Panc1 (cell line): Measurements from ENCODE around the gene NCAPD2. TPM values are rescaled to one million over a fixed set of nuclear protein-coding genes. Genes with fewer than 3 reads are reported as not detected.
"Not testable (repeated sequence)": the region's sequence is repeated elsewhere in the genome, so short reads cannot be mapped to it uniquely, and the experiment has no call there.

Experiments
- ATAC-seq: fragments of 200-7000 bp; cut with Tn5 transposase; 2 replicates; pipeline ENCODE4 v1.9.1; 2020; ENCODE audit warnings: mild to moderate bottlenecking, moderate library complexity
- BruUV-seq: library from RNA; stranded (reverse); fragments of 400-500 nt; replicated peaks from 2 replicates; lab custom pipeline; 2021; lab: Mats Ljungman, UMichigan
- CTCF ChIA-PET: fragments of 300-600 bp; sonication (Branson Sonifier 250); formaldehyde crosslinking; loops from one replicate; lab custom pipeline; 2022; ENCODE audit warnings: antibody characterized with exemption; lab: Charles Lee
- POLR2A ChIA-PET: fragments of 300-600 bp; sonication (Branson Sonifier 250); formaldehyde crosslinking; loops from one replicate; lab custom pipeline; 2022; ENCODE audit warnings: antibody characterized with exemption; lab: Charles Lee
- DNase-seq: peaks from one replicate; pipeline ENCODE4 v3.0.0-alpha.2; 2010; ENCODE audit warnings: low read depth, low spot score
- H3K27ac ChIP-seq: 2 replicates; pipeline ENCODE4 v1.5.1; 2011; ENCODE audit warnings: mild to moderate bottlenecking, low read length, inconsistent platforms
- H3K27me3 ChIP-seq: fragments of 200-500 bp; sonication (Bioruptor generic); 2 replicates; pipeline ENCODE4 v1.6.0; 2014; ENCODE audit warnings: low read length, inconsistent platforms; ENCODE audit not compliant: control insufficient read depth, insufficient read depth
- H3K36me3 ChIP-seq: fragments of 200-500 bp; sonication (Bioruptor generic); 2 replicates; pipeline ENCODE4 v1.5.1; 2014; ENCODE audit warnings: inconsistent platforms, mild to moderate bottlenecking, low read length, moderate library complexity; ENCODE audit not compliant: control insufficient read depth, insufficient read depth
- H3K4me1 ChIP-seq: 2 replicates; pipeline ENCODE4 v1.5.1; 2011; ENCODE audit warnings: inconsistent platforms, mild to moderate bottlenecking, low read length, moderate library complexity; ENCODE audit not compliant: control insufficient read depth, insufficient read depth
- H3K4me3 ChIP-seq, 2 experiments: 2 replicates each; pipeline ENCODE4 v1.5.1; 2011 to 2012; ENCODE audit warnings: low read depth in 2 of 2, low read length in 2 of 2, mild to moderate bottlenecking in 2 of 2, inconsistent platforms in 1 of 2, moderate library complexity in 1 of 2
- H3K9me3 ChIP-seq: fragments of 200-500 bp; sonication (Bioruptor generic); 2 replicates; pipeline ENCODE4 v1.5.1; 2014; ENCODE audit warnings: low read depth, mild to moderate bottlenecking, inconsistent platforms, low read length, moderate library complexity; ENCODE audit not compliant: control insufficient read depth, insufficient read depth
- CTCF ChIP-seq: fragments of 450-650 bp; IDR thresholded peaks from 2 replicates; pipeline ENCODE4 v1.5.1; 2017; ENCODE audit warnings: mild to moderate bottlenecking
- POLR2AphosphoS5 ChIP-seq: IDR thresholded peaks from 2 replicates; pipeline ENCODE4 v1.6.1; 2012; ENCODE audit warnings: mild to moderate bottlenecking, low read depth, low read length, moderate library complexity
- REST ChIP-seq, 2 experiments: IDR thresholded peaks; 2 replicates each; pipeline ENCODE4 v1.6.1; 2011 to 2012; ENCODE audit warnings: low read depth in 2 of 2, control low read depth in 1 of 2, low read length in 1 of 2, mild to moderate bottlenecking in 1 of 2, moderate library complexity in 1 of 2; ENCODE audit not compliant: insufficient read depth in 1 of 2
- SIN3A ChIP-seq: IDR thresholded peaks from 2 replicates; pipeline ENCODE4 v1.6.1; 2012; ENCODE audit warnings: low read depth, mild to moderate bottlenecking, low read length, moderate library complexity, borderline replicate concordance; ENCODE audit not compliant: insufficient read depth
- TCF7L2 ChIP-seq: IDR thresholded peaks from 2 replicates; pipeline ENCODE4 v1.6.1; 2011; ENCODE audit warnings: mild to moderate bottlenecking, low read depth, low read length, inconsistent platforms
- in situ Hi-C: cut with HindIII; loops from 2 replicates; pipeline ENCODE4 v1.10.0; 2016; ENCODE audit warnings: low sequenced_read_pairs, low pct_unique_long_range_greater_than_20kb
- intact Hi-C: fragments of 100-400 bp; cut with micrococcal nuclease; formaldehyde crosslinking; loops from one replicate; pipeline ENCODE4 v1.10.0; 2022; ENCODE audit not compliant: unreplicated experiment
- total RNA-seq: library from RNA; stranded (reverse); gene quantifications from one replicate; pipeline ENCODE4 v1.2.1, GENCODE V29; 2021; ENCODE audit not compliant: unreplicated experiment

Gene NCAPD2
- total RNA-seq, 1 experiment from 2014 or later, result 80.3 TPM

- TF ChIP-seq CTCF (no peak), SIN3A (no peak), TCF7L2 (no peak), POLR2AphosphoS5 (no peak), REST (IDR thresholded peaks at IDR 0.05; ENCODE audit: insufficient read depth in 1 of 2, low read depth in 2 of 2, low read length in 1 of 2) (no peak)
- intact Hi-C loops (no loop called here), in situ Hi-C loops (no loop called here)
- no peak overlapping the region for H3K27ac ChIP-seq
- ChIA-PET POLR2A (no interaction called here), CTCF (no interaction called here)
- H3K4me1 ChIP-seq, result no peaks in the 10 kb centered on the region
- no peaks in the 10 kb centered on the region for H3K27me3 ChIP-seq
- DNase-seq (no peak), ATAC-seq (no peak)
- no TSS peak for BruUV-seq
- peak overlapping the region in 1 of 2 experiments; percentile 40; a peak in 1 of 4 replicates for H3K4me3 ChIP-seq
- H3K36me3 ChIP-seq, result no peaks in the 10 kb centered on the region; the same call in 1 of the 2 replicates
- no peaks in the 10 kb centered on the region for H3K9me3 ChIP-seq
Observed at GRCh38 chr12:6555018-6555691, 61.3 kb downstream of the NCAPD2 start.

DNA sequence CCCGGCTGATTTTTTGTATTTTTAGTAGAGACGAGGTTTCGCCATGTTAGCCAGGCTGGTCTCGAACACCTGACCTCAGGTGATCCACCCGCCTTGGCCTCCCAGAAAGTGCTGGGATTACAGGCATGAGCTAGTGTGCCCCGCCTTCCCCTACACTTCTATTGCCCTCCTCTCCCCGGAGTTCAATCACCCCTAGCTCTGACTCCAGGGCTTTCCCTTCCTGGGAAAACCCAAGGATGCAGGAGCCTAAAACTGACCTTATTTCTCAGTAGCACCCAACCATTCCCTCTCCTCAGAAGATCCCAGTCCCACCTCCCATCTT is 62.6 kb downstream of the NCAPD2 start:
- H3K4me3 ChIP-seq, CTCF ChIA-PET, ATAC-seq, H3K9me3 ChIP-seq, H3K4me1 ChIP-seq, H3K27me3 ChIP-seq, BruUV-seq, DNase-seq, H3K27ac ChIP-seq, intact Hi-C loops, in situ Hi-C loops, H3K36me3 ChIP-seq: not testable (repeated sequence)
- POLR2A ChIA-PET, result interaction anchor here (0.6 kb wide), 1 partner anchor 133 kb away, joined by 9 read pairs; the partner anchor contains the start of gene ZNF384

GRCh38 chr12:6556857-6557256 is 63.0 kb downstream of the NCAPD2 start:
- no peak overlapping the region for H3K27ac ChIP-seq
- ChIA-PET CTCF (no interaction called here), POLR2A (no interaction called here)
- no peak overlapping the region for H3K4me3 ChIP-seq
- BruUV-seq, result no TSS peak
- TF ChIP-seq SIN3A, result no peak
- TF ChIP-seq TCF7L2, result no peak
- no peak for TF ChIP-seq POLR2AphosphoS5
- TF ChIP-seq REST (IDR thresholded peaks at IDR 0.05; ENCODE audit: insufficient read depth in 1 of 2, low read depth in 2 of 2, low read length in 1 of 2), result no peak
- DNase-seq (no peak), ATAC-seq (no peak)
- H3K27me3 ChIP-seq, result no peaks in the 10 kb centered on the region
- H3K36me3 ChIP-seq, result no peaks in the 10 kb centered on the region; the same call in 1 of the 2 replicates
- intact Hi-C loops, result no loop called here
- H3K4me1 ChIP-seq, result no peaks in the 10 kb centered on the region; the same call in 1 of the 2 replicates
- no peaks in the 10 kb centered on the region for H3K9me3 ChIP-seq
- in situ Hi-C loops, result no loop called here
